K562 (cell line): ENCODE measurements around the gene ZFYVE1. TPM values are rescaled to one million over a fixed set of nuclear protein-coding genes. Genes with fewer than 3 reads are reported as not detected.

ENCODE experiments used
- ATAC-seq: fragments of 200-7000 bp; cut with Tn5 transposase; 3 replicates; pipeline ENCODE4 v1.9.1; 2020; ENCODE audit warnings: moderate library complexity
- BruUV-seq: library from RNA; stranded (reverse); fragments of 400-500 nt; replicated peaks from 2 replicates; lab custom pipeline; 2021; lab: Mats Ljungman, UMichigan
- CTCF ChIA-PET: fragments of 300-600 bp; formaldehyde crosslinking; extraction: SDS; loops from one replicate; lab custom pipeline; 2021; ENCODE audit warnings: low intra/inter-chr PET ratio; lab: Yijun Ruan, JAX
- POLR2A ChIA-PET: fragments of 300-600, 350-650 bp; sonication (Branson Sonifier 250); formaldehyde crosslinking; extraction: SDS; loops from one replicate; lab custom pipeline; 2021; ENCODE audit warnings: antibody characterized with exemption, inconsistent platforms; lab: Yijun Ruan, JAX
- DNase-seq, 4 experiments: peaks; one replicate each; pipeline versions ENCODE4 v3.0.0 to v3.0.0-alpha.2; 2011 to 2018; ENCODE audit warnings: low spot score in 3 of 4, mixed read lengths in 3 of 4; ENCODE audit errors: extremely low read depth in 1 of 4
- FAIRE-seq: peaks from 2 replicates; lab custom pipeline; 2011; peaks lifted over from hg19 to GRCh38; lab: Jason Lieb, UNC
- H2AFZ ChIP-seq: 2 replicates; pipeline ENCODE4 v1.6.0; 2011; ENCODE audit warnings: low read depth, low read length, control low read depth, inconsistent platforms
- H3K27ac ChIP-seq: fragments of 200-600 bp; 3 replicates; pipeline ENCODE4 v1.8.0; 2011; ENCODE audit warnings: low read depth, mild to moderate bottlenecking, control low read depth, inconsistent platforms, low read length, moderate library complexity, mixed read lengths; ENCODE audit errors: extremely low read depth
- H3K27me3 ChIP-seq, 2 experiments: fragments of 300-600 bp in 1 of 2; 2 replicates in 1 of 2; 3 replicates in 1 of 2; pipeline versions ENCODE4 v1.6.0 to v1.8.0; 2011; ENCODE audit warnings: inconsistent platforms in 2 of 2, low read length in 2 of 2, mild to moderate bottlenecking in 1 of 2, mixed read lengths in 1 of 2, moderate library complexity in 1 of 2; ENCODE audit not compliant: control insufficient read depth in 2 of 2, insufficient read depth in 2 of 2
- H3K36me3 ChIP-seq: fragments of 300-600 bp; 3 replicates; pipeline ENCODE4 v1.8.0; 2011; ENCODE audit warnings: mild to moderate bottlenecking, low read length, inconsistent platforms; ENCODE audit not compliant: control insufficient read depth, insufficient read depth
- H3K4me1 ChIP-seq, 2 experiments: fragments of 200-600 bp in 1 of 2; replicated peaks in 1 of 2; 2 replicates in 1 of 2; 3 replicates in 1 of 2; pipeline versions ENCODE4 v1.5.1 to v1.8.0; 2011; ENCODE audit warnings: inconsistent platforms in 2 of 2, low read length in 2 of 2, mild to moderate bottlenecking in 1 of 2, mixed read lengths in 1 of 2, moderate library complexity in 1 of 2; ENCODE audit not compliant: control insufficient read depth in 2 of 2, insufficient read depth in 2 of 2
- H3K4me2 ChIP-seq: 2 replicates; pipeline ENCODE4 v1.6.1; 2011; ENCODE audit warnings: low read length, control low read depth, inconsistent platforms, mixed read lengths; ENCODE audit not compliant: insufficient read depth
- H3K4me3 ChIP-seq: fragments of 200-600 bp; sonication (generic), shearing (Covaris generic); 2 replicates; pipeline ENCODE4 v1.5.1; 2016; ENCODE audit warnings: control low read depth, inconsistent platforms
- H3K79me2 ChIP-seq: fragments of 200-600 bp; 3 replicates; pipeline ENCODE4 v1.8.0; 2011; ENCODE audit warnings: low read length, inconsistent platforms; ENCODE audit not compliant: control insufficient read depth, insufficient read depth
- H3K9ac ChIP-seq, 2 experiments: 2 replicates each; pipeline versions ENCODE4 v1.6.0 to v1.6.1; 2011; ENCODE audit warnings: low read depth in 2 of 2, low read length in 2 of 2, control low read depth in 1 of 2, inconsistent platforms in 1 of 2, mild to moderate bottlenecking in 1 of 2, mixed read lengths in 1 of 2; ENCODE audit not compliant: insufficient read depth in 1 of 2
- H3K9me1 ChIP-seq: one replicate; pipeline ENCODE4 v1.6.0; 2011; ENCODE audit warnings: inconsistent platforms, mild to moderate bottlenecking, low read length, moderate library complexity; ENCODE audit not compliant: control insufficient read depth, insufficient read depth
- H3K9me3 ChIP-seq: replicated peaks from 2 replicates; pipeline ENCODE4 v1.5.1; 2011; ENCODE audit warnings: low read depth, low read length, inconsistent platforms; ENCODE audit not compliant: control insufficient read depth, insufficient read depth
- H4K20me1 ChIP-seq: replicated peaks from 2 replicates; pipeline ENCODE4 v1.6.1; 2011; ENCODE audit warnings: low read length, inconsistent platforms, mixed read lengths; ENCODE audit not compliant: control insufficient read depth, insufficient read depth
- ARHGAP35 ChIP-seq: fragments of 450-650 bp; IDR thresholded peaks from 2 replicates; pipeline ENCODE4 v1.6.1; 2018; ENCODE audit not compliant: partially characterized antibody
- HDGF ChIP-seq: fragments of 450-650 bp; IDR thresholded peaks from 2 replicates; pipeline ENCODE4 v1.6.1; 2016
- PHF8 ChIP-seq: fragments of 200-600 bp; sonication (generic); IDR thresholded peaks from 2 replicates; pipeline ENCODE4 v1.6.1; 2012; ENCODE audit warnings: mixed run types, mild to moderate bottlenecking, inconsistent platforms, low read length, moderate library complexity, borderline replicate concordance
- RAD21 ChIP-seq, 2 experiments: fragments of 250-450 bp in 1 of 2; fragments of 450-650 bp in 1 of 2; sonication (Bioruptor Pico) in 1 of 2; formaldehyde crosslinking in 1 of 2; IDR thresholded peaks in 1 of 2; conservative IDR thresholded peaks in 1 of 2; 2 replicates each; pipeline versions ENCODE4 v1.4.0 to v1.8.0; 2020 to 2022; ENCODE audit warnings: mild to moderate bottlenecking in 2 of 2, moderate library complexity in 1 of 2
- TAF15 ChIP-seq: fragments of 200-400 bp; formaldehyde crosslinking; IDR thresholded peaks from 2 replicates; pipeline ENCODE4 v1.6.1; 2017; ENCODE audit warnings: mild to moderate bottlenecking, low read depth, low read length, moderate library complexity
- ZNF707 ChIP-seq: fragments of 250-450 bp; sonication (Bioruptor Pico); conservative IDR thresholded peaks from 2 replicates; pipeline ENCODE4 v1.8.0; 2022; ENCODE audit warnings: inconsistent platforms, mild to moderate bottlenecking, moderate library complexity
- WGBS: fragments of 100-300 bp; shearing (Covaris generic); methylation state at CpG from one replicate; pipeline ENCODE4 v1.1.6; 2016; ENCODE audit warnings: low coverage, mixed read lengths; ENCODE audit not compliant: insufficient coverage; ENCODE audit errors: missing lambda C conversion rate; 5-methylcytosine and 5-hydroxymethylcytosine counted together
- in situ Hi-C: fragments of 300-500 bp; cut with MboI; formaldehyde crosslinking; loops from 4 replicates; pipeline ENCODE4 v1.15.0; 2018; ENCODE audit warnings: inconsistent platforms, mixed read lengths
- intact Hi-C: fragments of 100-400 bp; cut with micrococcal nuclease; formaldehyde crosslinking; loops from 2 replicates; pipeline ENCODE4 v1.14.2; 2022
- polyA plus RNA-seq, 8 experiments: library from polyadenylated mRNA; depleted of rRNA in 4 of 8; stranded (reverse) in 5 of 8; unstranded in 3 of 8; fragments of >200 nt; fragmentation: Nextera tagmentation in 2 of 8; fragmentation: Illumina TruSeq in 1 of 8; extraction: Ambion mirVana in 2 of 8; extraction: Trizol in 1 of 8; gene quantifications; 2 replicates each; pipeline versions ENCODE4 v1.2.1 to v1.2.3, GENCODE V29; 2011 to 2014; ENCODE audit warnings: inconsistent platforms in 1 of 8, missing spikeins in 1 of 8
- total RNA-seq, 7 experiments: library from RNA; depleted of rRNA in 6 of 7; stranded (reverse); fragments of >200 nt in 6 of 7; fragmentation: Illumina TruSeq in 2 of 7; extraction: Trizol in 2 of 7; gene quantifications; 2 replicates each; pipeline versions ENCODE4 v1.2.1 to v1.2.3, GENCODE V29; 2011 to 2021; ENCODE audit warnings: low replicate concordance in 1 of 7
- TF ChIP-seq, protein P1 (sequence below): IDR thresholded peaks from 2 replicates; pipeline ENCODE4 v1.6.1; 2011; ENCODE audit warnings: borderline replicate concordance, low read depth, mild to moderate bottlenecking, moderate library complexity, low read length; ENCODE audit not compliant: insufficient read depth, poor library complexity, severe bottlenecking
- TF ChIP-seq, protein P2 (sequence below), 2 experiments: fragments of 450-650 bp; formaldehyde crosslinking in 1 of 2; IDR thresholded peaks; 2 replicates each; pipeline versions ENCODE4 v1.4.0 to v1.6.1; 2014 to 2020; ENCODE audit warnings: mild to moderate bottlenecking in 2 of 2, borderline replicate concordance in 1 of 2, low read depth in 1 of 2

ZFYVE1 gene
- total and polyA plus RNA-seq, 9 of the 15 experiments (the other 6 are each of a cell fraction or from before 2014, with no cell fraction given), result 0.62 to 5.5 (median 3.4) TPM

DNA sequence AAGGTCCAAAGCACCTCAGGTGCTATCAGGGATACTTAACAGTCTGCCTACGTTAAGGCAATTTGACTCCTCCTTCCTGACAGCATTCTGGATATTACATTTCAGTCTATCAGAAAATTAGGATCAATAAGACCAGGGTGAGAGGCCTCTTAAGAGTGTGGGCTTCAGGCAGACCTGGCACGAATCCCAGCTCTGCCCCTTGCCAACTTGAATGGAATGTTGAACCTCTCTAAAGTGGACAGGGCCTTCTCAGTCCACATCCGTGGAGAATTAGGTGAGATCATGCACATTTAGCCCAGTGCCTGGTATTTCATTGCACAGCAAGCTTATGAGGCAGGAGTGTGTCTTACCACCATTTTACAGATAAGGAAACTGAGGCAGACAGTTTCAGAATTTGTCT, 74.7 kb downstream of the ZFYVE1 start (continued):
- TF ChIP-seq PHF8, result no peak

DNA sequence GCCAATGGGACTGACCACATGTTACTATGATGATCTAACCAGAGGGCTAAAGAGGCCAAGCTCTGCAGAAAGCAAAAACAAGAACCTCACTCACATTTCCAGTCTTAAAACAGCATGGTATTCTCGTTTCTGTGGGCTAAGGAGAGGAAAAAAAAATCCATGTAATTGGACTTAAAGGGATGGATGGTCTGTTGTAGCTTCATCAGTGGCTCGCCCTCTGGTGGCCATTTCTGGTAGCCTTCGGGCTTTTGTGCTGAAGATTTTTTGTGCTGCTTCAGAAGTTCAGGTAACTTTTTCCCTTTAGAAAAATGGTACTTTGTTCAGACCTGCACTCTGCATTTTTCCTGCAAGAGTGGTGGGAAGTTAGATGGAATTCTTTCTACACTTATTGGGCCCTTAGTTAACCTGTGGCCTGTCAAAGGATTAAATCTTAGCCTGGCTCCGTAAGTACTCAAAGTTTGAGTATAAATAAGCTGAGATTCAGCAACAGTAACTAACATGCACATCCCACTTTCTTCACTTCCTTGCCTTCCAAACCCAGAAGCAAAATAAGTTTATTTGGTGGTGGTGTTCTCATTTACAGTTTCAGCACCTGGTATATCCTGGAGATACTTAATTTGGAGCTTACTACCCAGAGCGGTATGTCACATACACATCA, 78.3 kb downstream of the ZFYVE1 start:
- no peaks in the 10 kb centered on the region for H4K20me1 ChIP-seq
- 39% methylated on average over 5 of the region's 5 CpGs for WGBS
- H3K36me3 ChIP-seq, result peaks cover 69% of the 10 kb centered on the region
- H3K9me3 ChIP-seq, result no peaks in the 10 kb centered on the region
- ATAC-seq, result peak; percentile 81
- BruUV-seq, result no TSS peak
- FAIRE-seq, result peak; percentile 92
- H3K9ac ChIP-seq, result no peak overlapping the region
- H3K79me2 ChIP-seq, result no peaks in the 10 kb centered on the region
- intact Hi-C loops, result loop anchor here (2.0 kb wide), 1 partner anchor 432 kb away; no protein-coding TSS in a partner anchor
- H3K27me3 ChIP-seq, result no peaks in the 10 kb centered on the region
- peak; percentile 37 to 60 (median 50) for DNase-seq
- in situ Hi-C loops, result loop anchor here (5.0 kb wide), 1 partner anchor 436 kb away; no protein-coding TSS in a partner anchor
- H3K4me2 ChIP-seq, result no peak overlapping the region
- no peak overlapping the region for H2AFZ ChIP-seq
- H3K9me1 ChIP-seq, result no peaks in the 10 kb centered on the region
- POLR2A ChIA-PET, result interaction anchor here (0.6 to 0.9 kb wide), 3 partner anchors 19 to 50 kb away, joined by 3 to 4 read pairs (median 3); no protein-coding TSS in a partner anchor
- no peak overlapping the region for H3K27ac ChIP-seq
- H3K4me1 ChIP-seq, result no peaks in the 10 kb centered on the region; a peak in 2 of 5 replicates
- H3K4me3 ChIP-seq, result no peak overlapping the region
- CTCF ChIA-PET, result interaction anchor here (1.5 to 2.0 kb wide), 2 partner anchors 432 to 435 kb away, joined by 7 to 22 read pairs; no protein-coding TSS in a partner anchor
- no peak for TF ChIP-seq ZNF707 (CRISPR knock-in tag)
- peak; percentile 45 to 68; a peak in 3 of 4 replicates for TF ChIP-seq RAD21 (CRISPR knock-in tag; conservative IDR thresholded peaks at IDR 0.05 in 1 of 2, IDR thresholded peaks at IDR 0.05 in 1 of 2)
- TF ChIP-seq, protein P1, sequence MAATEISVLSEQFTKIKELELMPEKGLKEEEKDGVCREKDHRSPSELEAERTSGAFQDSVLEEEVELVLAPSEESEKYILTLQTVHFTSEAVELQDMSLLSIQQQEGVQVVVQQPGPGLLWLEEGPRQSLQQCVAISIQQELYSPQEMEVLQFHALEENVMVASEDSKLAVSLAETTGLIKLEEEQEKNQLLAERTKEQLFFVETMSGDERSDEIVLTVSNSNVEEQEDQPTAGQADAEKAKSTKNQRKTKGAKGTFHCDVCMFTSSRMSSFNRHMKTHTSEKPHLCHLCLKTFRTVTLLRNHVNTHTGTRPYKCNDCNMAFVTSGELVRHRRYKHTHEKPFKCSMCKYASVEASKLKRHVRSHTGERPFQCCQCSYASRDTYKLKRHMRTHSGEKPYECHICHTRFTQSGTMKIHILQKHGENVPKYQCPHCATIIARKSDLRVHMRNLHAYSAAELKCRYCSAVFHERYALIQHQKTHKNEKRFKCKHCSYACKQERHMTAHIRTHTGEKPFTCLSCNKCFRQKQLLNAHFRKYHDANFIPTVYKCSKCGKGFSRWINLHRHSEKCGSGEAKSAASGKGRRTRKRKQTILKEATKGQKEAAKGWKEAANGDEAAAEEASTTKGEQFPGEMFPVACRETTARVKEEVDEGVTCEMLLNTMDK, result peak; percentile 40
- no peak for TF ChIP-seq ARHGAP35
- TF ChIP-seq, protein P2, sequence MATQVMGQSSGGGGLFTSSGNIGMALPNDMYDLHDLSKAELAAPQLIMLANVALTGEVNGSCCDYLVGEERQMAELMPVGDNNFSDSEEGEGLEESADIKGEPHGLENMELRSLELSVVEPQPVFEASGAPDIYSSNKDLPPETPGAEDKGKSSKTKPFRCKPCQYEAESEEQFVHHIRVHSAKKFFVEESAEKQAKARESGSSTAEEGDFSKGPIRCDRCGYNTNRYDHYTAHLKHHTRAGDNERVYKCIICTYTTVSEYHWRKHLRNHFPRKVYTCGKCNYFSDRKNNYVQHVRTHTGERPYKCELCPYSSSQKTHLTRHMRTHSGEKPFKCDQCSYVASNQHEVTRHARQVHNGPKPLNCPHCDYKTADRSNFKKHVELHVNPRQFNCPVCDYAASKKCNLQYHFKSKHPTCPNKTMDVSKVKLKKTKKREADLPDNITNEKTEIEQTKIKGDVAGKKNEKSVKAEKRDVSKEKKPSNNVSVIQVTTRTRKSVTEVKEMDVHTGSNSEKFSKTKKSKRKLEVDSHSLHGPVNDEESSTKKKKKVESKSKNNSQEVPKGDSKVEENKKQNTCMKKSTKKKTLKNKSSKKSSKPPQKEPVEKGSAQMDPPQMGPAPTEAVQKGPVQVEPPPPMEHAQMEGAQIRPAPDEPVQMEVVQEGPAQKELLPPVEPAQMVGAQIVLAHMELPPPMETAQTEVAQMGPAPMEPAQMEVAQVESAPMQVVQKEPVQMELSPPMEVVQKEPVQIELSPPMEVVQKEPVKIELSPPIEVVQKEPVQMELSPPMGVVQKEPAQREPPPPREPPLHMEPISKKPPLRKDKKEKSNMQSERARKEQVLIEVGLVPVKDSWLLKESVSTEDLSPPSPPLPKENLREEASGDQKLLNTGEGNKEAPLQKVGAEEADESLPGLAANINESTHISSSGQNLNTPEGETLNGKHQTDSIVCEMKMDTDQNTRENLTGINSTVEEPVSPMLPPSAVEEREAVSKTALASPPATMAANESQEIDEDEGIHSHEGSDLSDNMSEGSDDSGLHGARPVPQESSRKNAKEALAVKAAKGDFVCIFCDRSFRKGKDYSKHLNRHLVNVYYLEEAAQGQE (IDR thresholded peaks at IDR 0.05; ENCODE audit: borderline replicate concordance), result peak; percentile 57; the same call in 1 of the 2 replicates
- TF ChIP-seq, protein P2 (CRISPR knock-in tag; IDR thresholded peaks at IDR 0.05; ENCODE audit: low read depth), result no peak
- no peak for TF ChIP-seq TAF15
- TF ChIP-seq HDGF, result no peak
